GM12892 (cell line): Measurements from ENCODE around the gene CDK19.

Source experiments
- POLR2A ChIP-seq: IDR thresholded peaks from 2 replicates; pipeline ENCODE4 v1.6.1; 2011; ENCODE audit warnings: low read depth, low read length, control low read depth
- POLR2AphosphoS5 ChIP-seq: IDR thresholded peaks from 2 replicates; pipeline ENCODE4 v1.6.1; 2011; ENCODE audit warnings: low read depth, low read length, control low read depth
- TAF1 ChIP-seq: IDR thresholded peaks from 2 replicates; pipeline ENCODE4 v1.6.1; 2011; ENCODE audit warnings: low read depth, mild to moderate bottlenecking, control low read depth, low read length, borderline replicate concordance

DNA sequence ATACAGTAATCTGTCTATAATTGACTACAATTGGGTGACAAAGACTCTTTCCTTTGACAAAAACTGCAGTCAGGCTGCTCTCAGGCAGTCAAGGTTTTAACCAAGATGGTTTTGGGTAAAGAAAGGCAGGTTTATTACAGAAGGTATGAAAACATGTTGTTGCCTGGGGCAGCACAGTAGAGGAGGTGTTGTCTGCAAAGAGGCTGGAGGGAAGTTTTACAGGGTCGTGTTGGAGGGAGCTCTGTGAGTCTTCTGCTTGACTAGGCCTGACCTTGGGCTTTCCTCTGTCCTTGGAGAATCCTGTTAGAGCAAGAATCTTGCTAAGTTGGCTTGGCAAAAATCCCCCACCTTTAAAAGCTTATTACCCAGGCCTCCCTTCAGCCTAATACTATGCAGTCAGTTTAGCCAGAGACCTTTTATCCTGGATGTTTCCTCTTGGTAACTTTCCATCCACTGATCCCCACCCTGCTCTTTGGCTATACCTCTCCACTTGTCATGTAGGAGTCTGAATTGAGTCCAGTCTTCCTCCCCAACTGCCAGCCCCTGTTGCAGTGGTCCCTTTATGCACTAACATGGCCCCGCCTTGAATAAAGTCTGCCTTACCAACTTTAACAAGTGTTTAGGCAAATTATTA, 195.9 kb downstream of the CDK19 start:
- TF ChIP-seq POLR2A = no peak
- TF ChIP-seq POLR2AphosphoS5 = no peak
- TF ChIP-seq TAF1 = no peak
